ENCODE data around the gene AOPEP. TPM values are rescaled to one million over a fixed set of nuclear protein-coding genes. Genes with fewer than 3 reads are reported as not detected.
A peak's percentile ranks its signal among the peaks of the same experiment; 100 is the strongest.

The AOPEP gene
- total RNA-seq, 1 donor from 2014 or later = 92.3 TPM

GRCh38 chr9:94881454-94881853 lies 155.0 kb downstream of the AOPEP start:
- H3K4me3 Mint-ChIP-seq (ENCODE audit: unreplicated experiment) = no peak overlapping the region
- no peaks in the 10 kb centered on the region for H3K36me3 Mint-ChIP-seq (ENCODE audit: low read depth)
- H3K9me3 Mint-ChIP-seq (ENCODE audit: low read depth) = no peaks in the 10 kb centered on the region
- DNase-seq (ENCODE audit: low spot score) = no peak
- no peaks in the 10 kb centered on the region for H3K27me3 Mint-ChIP-seq (ENCODE audit: low read depth)
- H3K27ac Mint-ChIP-seq (ENCODE audit: unreplicated experiment) = peak overlapping the region; percentile 83
- TF ChIP-seq CTCF (IDR thresholded peaks at IDR 0.05) = no peak
- peaks cover 72% of the 10 kb centered on the region for H3K4me1 Mint-ChIP-seq (ENCODE audit: low read depth)

- TF ChIP-seq CTCF (IDR thresholded peaks at IDR 0.05) = no peak
- DNase-seq (ENCODE audit: low spot score) = no peak
- Mint-ChIP-seq H3K36me3 (ENCODE audit: low read depth) (no peaks in the 10 kb centered on the region), H3K27me3 (ENCODE audit: low read depth) (no peaks in the 10 kb centered on the region), H3K9me3 (ENCODE audit: low read depth) (no peaks in the 10 kb centered on the region), H3K4me3 (ENCODE audit: unreplicated experiment) (no peak overlapping the region), H3K4me1 (ENCODE audit: low read depth) (peaks cover 72% of the 10 kb centered on the region), H3K27ac (ENCODE audit: unreplicated experiment) (peak overlapping the region; percentile 83)
These were observed 155.4 kb downstream of the AOPEP start for GRCh38 chr9:94881940-94882339.

- Mint-ChIP-seq H3K4me3 (ENCODE audit: unreplicated experiment) (no peak overlapping the region), H3K27me3 (ENCODE audit: low read depth) (no peaks in the 10 kb centered on the region), H3K36me3 (ENCODE audit: low read depth) (no peaks in the 10 kb centered on the region), H3K4me1 (ENCODE audit: low read depth) (peaks cover 70% of the 10 kb centered on the region), H3K9me3 (ENCODE audit: low read depth) (no peaks in the 10 kb centered on the region), H3K27ac (ENCODE audit: unreplicated experiment) (peak overlapping the region; percentile 4)
- no peak for TF ChIP-seq CTCF (IDR thresholded peaks at IDR 0.05)
- no peak for DNase-seq (ENCODE audit: low spot score)
These were observed 156.6 kb downstream of the AOPEP start for GRCh38 chr9:94882966-94883641.

GRCh38 chr9:94885854-94886447 lies 159.5 kb downstream of the AOPEP start:
- no peak for TF ChIP-seq CTCF (IDR thresholded peaks at IDR 0.05)
- no peaks in the 10 kb centered on the region for H3K27me3 Mint-ChIP-seq (ENCODE audit: low read depth)
- peaks cover 6% of the 10 kb centered on the region for H3K9me3 Mint-ChIP-seq (ENCODE audit: low read depth)
- H3K4me3 Mint-ChIP-seq (ENCODE audit: unreplicated experiment) = no peak overlapping the region
- H3K27ac Mint-ChIP-seq (ENCODE audit: unreplicated experiment) = peak overlapping the region; percentile 41
- peaks cover 49% of the 10 kb centered on the region for H3K4me1 Mint-ChIP-seq (ENCODE audit: low read depth)
- no peak for DNase-seq (ENCODE audit: low spot score)
- peaks cover 4% of the 10 kb centered on the region for H3K36me3 Mint-ChIP-seq (ENCODE audit: low read depth)

GRCh38 chr9:94887721-94888120 lies 161.2 kb downstream of the AOPEP start:
- peaks cover 20% of the 10 kb centered on the region for H3K9me3 Mint-ChIP-seq (ENCODE audit: low read depth)
- H3K27me3 Mint-ChIP-seq (ENCODE audit: low read depth) = no peaks in the 10 kb centered on the region
- H3K4me3 Mint-ChIP-seq (ENCODE audit: unreplicated experiment) = no peak overlapping the region
- H3K4me1 Mint-ChIP-seq (ENCODE audit: low read depth) = peaks cover 38% of the 10 kb centered on the region
- H3K36me3 Mint-ChIP-seq (ENCODE audit: low read depth) = peaks cover 11% of the 10 kb centered on the region
- no peak for DNase-seq (ENCODE audit: low spot score)
- H3K27ac Mint-ChIP-seq (ENCODE audit: unreplicated experiment) = no peak overlapping the region
- TF ChIP-seq CTCF (IDR thresholded peaks at IDR 0.05) = no peak
